BLaER1 treated with 17β-estradiol and CSF1 and Interleukin-3, amounts not matched to agents 10 nM and 100 nM (cell line): ENCODE results near the gene BCORL1.

Source experiments
- H3K27ac ChIP-seq, 11 experiments: shearing (Covaris generic); formaldehyde crosslinking; 2 replicates each; pipeline ENCODE4 v1.8.1; 2022
- H3K27me3 ChIP-seq, 11 experiments: shearing (Covaris generic); formaldehyde crosslinking; 2 replicates each; pipeline ENCODE4 v1.8.1; 2022
- H3K36me3 ChIP-seq, 11 experiments: shearing (Covaris generic); formaldehyde crosslinking; 2 replicates each; pipeline ENCODE4 v1.8.1; 2022
- H3K4me1 ChIP-seq, 10 experiments: shearing (Covaris generic); formaldehyde crosslinking; 2 replicates each; pipeline ENCODE4 v1.8.1; 2022
- H3K4me2 ChIP-seq, 11 experiments: shearing (Covaris generic); formaldehyde crosslinking; 2 replicates each; pipeline ENCODE4 v1.8.1; 2022
- H3K4me3 ChIP-seq, 10 experiments: shearing (Covaris generic); formaldehyde crosslinking; 2 replicates each; pipeline ENCODE4 v1.8.1; 2022
- H3K9ac ChIP-seq, 11 experiments: shearing (Covaris generic); formaldehyde crosslinking; 2 replicates each; pipeline ENCODE4 v1.8.1; 2022
- H3K9me3 ChIP-seq, 11 experiments: shearing (Covaris generic); formaldehyde crosslinking; replicated peaks in 1 of 11; 2 replicates each; pipeline ENCODE4 v1.8.1; 2022
- H4K20me1 ChIP-seq, 11 experiments: shearing (Covaris generic); formaldehyde crosslinking; 2 replicates each; pipeline ENCODE4 v1.8.1; 2022
- Cebpa-rat ChIP-seq, 11 experiments: shearing (Covaris generic); IDR thresholded peaks; 2 replicates each; pipeline ENCODE4 v1.8.1; 2022

BCORL1 gene

GRCh38 chrX:130047416-130047815, 65.0 kb downstream of the BCORL1 start:
- peaks cover 0 to 26% (median 0%) of the 10 kb centered on the region in 11 experiments; a peak in 6 of 22 replicates for H4K20me1 ChIP-seq
- peaks cover 14 to 28% (median 22%) of the 10 kb centered on the region in 11 experiments; a peak in 20 of 22 replicates for H3K9me3 ChIP-seq
- H3K4me1 ChIP-seq = no peaks in the 10 kb centered on the region
- H3K27ac ChIP-seq = no peak overlapping the region
- peaks cover 28 to 76% (median 62%) of the 10 kb centered on the region in 11 experiments for H3K27me3 ChIP-seq
- H3K36me3 ChIP-seq = peaks cover 60 to 94% (median 77%) of the 10 kb centered on the region in 11 experiments
- no peak for TF ChIP-seq Cebpa-rat (IDR thresholded peaks at IDR 0.05)
- H3K4me3 ChIP-seq = no peak overlapping the region
- H3K9ac ChIP-seq = no peak overlapping the region
- no peak overlapping the region for H3K4me2 ChIP-seq

GRCh38 chrX:130048686-130049222, 66.3 kb downstream of the BCORL1 start:
- Histone ChIP-seq H3K27ac (no peak overlapping the region), H3K4me3 (no peak overlapping the region), H3K9ac (no peak overlapping the region), H4K20me1 (peaks cover 0 to 30% (median 0%) of the 10 kb centered on the region in 11 experiments; a peak in 7 of 22 replicates), H3K4me2 (no peak overlapping the region), H3K36me3 (peaks cover 65 to 100% (median 81%) of the 10 kb centered on the region in 11 experiments), H3K9me3 (peaks cover 14 to 28% (median 22%) of the 10 kb centered on the region in 11 experiments; a peak in 20 of 22 replicates), H3K27me3 (peaks cover 39 to 80% (median 72%) of the 10 kb centered on the region in 11 experiments), H3K4me1 (peaks cover 0 to 7% (median 0%) of the 10 kb centered on the region in 10 experiments; a peak in 6 of 20 replicates)
- no peak for TF ChIP-seq Cebpa-rat (IDR thresholded peaks at IDR 0.05)

GRCh38 chrX:130049821-130050220, 67.4 kb downstream of the BCORL1 start:
- peaks cover 14 to 28% (median 22%) of the 10 kb centered on the region in 11 experiments; a peak in 20 of 22 replicates for H3K9me3 ChIP-seq
- H3K27me3 ChIP-seq = peaks cover 50 to 91% (median 80%) of the 10 kb centered on the region in 11 experiments
- H3K9ac ChIP-seq = no peak overlapping the region
- H3K4me1 ChIP-seq = peaks cover 0 to 18% (median 8%) of the 10 kb centered on the region in 10 experiments; a peak in 14 of 20 replicates
- no peak overlapping the region for H3K27ac ChIP-seq
- TF ChIP-seq Cebpa-rat (IDR thresholded peaks at IDR 0.05) = no peak
- H3K36me3 ChIP-seq = peaks cover 60 to 99% (median 85%) of the 10 kb centered on the region in 11 experiments
- peaks cover 0 to 38% (median 7%) of the 10 kb centered on the region in 11 experiments; a peak in 12 of 22 replicates for H4K20me1 ChIP-seq
- no peak overlapping the region for H3K4me2 ChIP-seq
- no peak overlapping the region for H3K4me3 ChIP-seq

- Histone ChIP-seq H4K20me1 (peaks cover 0 to 49% (median 16%) of the 10 kb centered on the region in 11 experiments; a peak in 13 of 22 replicates), H3K27ac (no peak overlapping the region), H3K4me2 (no peak overlapping the region), H3K27me3 (peaks cover 65 to 91% (median 82%) of the 10 kb centered on the region in 11 experiments), H3K36me3 (peaks cover 48 to 98% (median 70%) of the 10 kb centered on the region in 11 experiments), H3K4me3 (no peak overlapping the region), H3K9me3 (peaks cover 14 to 28% (median 22%) of the 10 kb centered on the region in 11 experiments; a peak in 20 of 22 replicates), H3K9ac (no peak overlapping the region), H3K4me1 (peaks cover 0 to 33% (median 23%) of the 10 kb centered on the region in 10 experiments; a peak in 16 of 20 replicates)
- TF ChIP-seq Cebpa-rat (IDR thresholded peaks at IDR 0.05) = no peak
Observed at GRCh38 chrX:130051176-130051845, 68.9 kb downstream of the BCORL1 start.

GRCh38 chrX:130053236-130053635, 70.8 kb downstream of the BCORL1 start:
- H3K27ac ChIP-seq = no peak overlapping the region
- peaks cover 5 to 48% (median 38%) of the 10 kb centered on the region in 10 experiments; a peak in 19 of 20 replicates for H3K4me1 ChIP-seq

GRCh38 chrX:130055103-130055502, 72.7 kb downstream of the BCORL1 start:
- TF ChIP-seq Cebpa-rat (IDR thresholded peaks at IDR 0.05) = no peak
- peaks cover 26 to 62% (median 37%) of the 10 kb centered on the region in 11 experiments for H3K36me3 ChIP-seq
- H4K20me1 ChIP-seq = peaks cover 0 to 56% (median 16%) of the 10 kb centered on the region in 11 experiments; a peak in 14 of 22 replicates
- peaks cover 77 to 96% (median 90%) of the 10 kb centered on the region in 11 experiments for H3K27me3 ChIP-seq
- peaks cover 17 to 63% (median 50%) of the 10 kb centered on the region in 10 experiments; a peak in 19 of 20 replicates for H3K4me1 ChIP-seq
- peak overlapping the region in 4 of 11 experiments; percentile 6 to 43 (median 37); a peak in 3 of 22 replicates for H3K27ac ChIP-seq
- no peak overlapping the region for H3K4me3 ChIP-seq
- H3K9me3 ChIP-seq = peaks cover 0 to 3% (median 0%) of the 10 kb centered on the region in 11 experiments; a peak in 2 of 22 replicates
- peak overlapping the region in 4 of 11 experiments; percentile 4 to 33 (median 20); a peak in 2 of 22 replicates for H3K9ac ChIP-seq
- peak overlapping the region in 9 of 11 experiments; percentile 24 to 70 (median 51); a peak in 17 of 22 replicates for H3K4me2 ChIP-seq

More at GRCh38 chrX:130053236-130053635, 70.8 kb downstream of the BCORL1 start:
- peak overlapping the region in 2 of 11 experiments; percentile 5 to 29; a peak in 2 of 22 replicates for H3K4me2 ChIP-seq
- H3K9ac ChIP-seq = no peak overlapping the region
- no peak for TF ChIP-seq Cebpa-rat (IDR thresholded peaks at IDR 0.05)
- peaks cover 35 to 80% (median 54%) of the 10 kb centered on the region in 11 experiments for H3K36me3 ChIP-seq
- H4K20me1 ChIP-seq = peaks cover 0 to 49% (median 16%) of the 10 kb centered on the region in 11 experiments; a peak in 14 of 22 replicates
- peaks cover 8 to 13% (median 10%) of the 10 kb centered on the region in 11 experiments; a peak in 19 of 22 replicates for H3K9me3 ChIP-seq
- H3K4me3 ChIP-seq = no peak overlapping the region
- H3K27me3 ChIP-seq = peaks cover 72 to 95% (median 89%) of the 10 kb centered on the region in 11 experiments

- Histone ChIP-seq H3K4me1 (peaks cover 19 to 66% (median 53%) of the 10 kb centered on the region in 10 experiments; a peak in 19 of 20 replicates), H3K4me3 (no peak overlapping the region), H3K36me3 (peaks cover 19 to 54% (median 29%) of the 10 kb centered on the region in 11 experiments; a peak in 21 of 22 replicates), H3K9me3 (peaks cover 0 to 9% (median 0%) of the 10 kb centered on the region in 11 experiments; a peak in 3 of 22 replicates), H3K27ac (peak overlapping the region in 1 of 11 experiments; percentile 21; a peak in 1 of 22 replicates), H3K9ac (no peak overlapping the region), H4K20me1 (peaks cover 0 to 57% (median 16%) of the 10 kb centered on the region in 11 experiments; a peak in 14 of 22 replicates), H3K4me2 (peak overlapping the region in 9 of 11 experiments; percentile 24 to 70 (median 51); a peak in 17 of 22 replicates), H3K27me3 (peaks cover 72 to 90% (median 82%) of the 10 kb centered on the region in 11 experiments)
- no peak for TF ChIP-seq Cebpa-rat (IDR thresholded peaks at IDR 0.05)
Observed at GRCh38 chrX:130055899-130056298, 73.5 kb downstream of the BCORL1 start.

GRCh38 chrX:130057209-130057608, 74.8 kb downstream of the BCORL1 start:
- Histone ChIP-seq H3K27ac (no peak overlapping the region), H3K9ac (no peak overlapping the region), H3K4me1 (peaks cover 27 to 73% (median 63%) of the 10 kb centered on the region in 10 experiments; a peak in 19 of 20 replicates), H4K20me1 (peaks cover 0 to 66% (median 16%) of the 10 kb centered on the region in 11 experiments; a peak in 14 of 22 replicates), H3K36me3 (peaks cover 6 to 41% (median 16%) of the 10 kb centered on the region in 11 experiments; a peak in 20 of 22 replicates), H3K4me3 (no peak overlapping the region), H3K4me2 (peak overlapping the region in 6 of 11 experiments; percentile 14 to 75 (median 53); a peak in 10 of 22 replicates), H3K27me3 (peaks cover 60 to 85% (median 68%) of the 10 kb centered on the region in 11 experiments), H3K9me3 (peaks cover 0 to 9% (median 0%) of the 10 kb centered on the region in 11 experiments; a peak in 3 of 22 replicates)
- TF ChIP-seq Cebpa-rat (IDR thresholded peaks at IDR 0.05) = no peak
